ENCODE measurements around the gene ATP11C. TPM values are rescaled to one million over a fixed set of nuclear protein-coding genes. Genes with fewer than 3 reads are reported as not detected.

ATP11C gene
- polyA plus RNA-seq, 3 donors = 31.9 to 35.3 (median 32.0) TPM

- DNase-seq = no peak
Observed at GRCh38 chrX:139811942-139812629, 120.8 kb downstream of the ATP11C start.

- DNase-seq = no peak
Observed at GRCh38 chrX:139804482-139804881, 128.4 kb downstream of the ATP11C start.

GRCh38 chrX:139803224-139803623, 129.6 kb downstream of the ATP11C start:
- DNase-seq = no peak

- DNase-seq = no peak
Observed at GRCh38 chrX:139802048-139802447, 130.8 kb downstream of the ATP11C start.

- DNase-seq = no peak
Observed at GRCh38 chrX:139801397-139801813, 131.4 kb downstream of the ATP11C start.

- no peak for DNase-seq
Observed at GRCh38 chrX:139798701-139799100, 134.2 kb downstream of the ATP11C start.

GRCh38 chrX:139795196-139795595, 137.7 kb downstream of the ATP11C start:
- DNase-seq = no peak

- DNase-seq = no peak
Observed at GRCh38 chrX:139787601-139788000, 145.3 kb downstream of the ATP11C start.

- DNase-seq = no peak
Observed at GRCh38 chrX:139784807-139785206, 148.0 kb downstream of the ATP11C start.

GRCh38 chrX:139783959-139784358, 148.9 kb downstream of the ATP11C start:
- no peak for DNase-seq

GRCh38 chrX:139783030-139783429, 149.8 kb downstream of the ATP11C start:
- no peak for DNase-seq

GRCh38 chrX:139776599-139776998, 156.3 kb downstream of the ATP11C start:
- DNase-seq = no peak

GRCh38 chrX:139770366-139770765, 162.5 kb downstream of the ATP11C start:
- DNase-seq = no peak

- no peak for DNase-seq
Observed at GRCh38 chrX:139766545-139766983, 166.3 kb downstream of the ATP11C start.

- no peak for DNase-seq
Observed at GRCh38 chrX:139762400-139763183, 170.3 kb downstream of the ATP11C start.

GRCh38 chrX:139759637-139760036, 173.2 kb downstream of the ATP11C start:
- DNase-seq = peak; percentile 5

GRCh38 chrX:139758809-139759208, 174.0 kb downstream of the ATP11C start:
- no peak for DNase-seq

GRCh38 chrX:139758250-139758649, 174.6 kb downstream of the ATP11C start:
- no peak for DNase-seq

- DNase-seq = no peak
Observed at GRCh38 chrX:139751053-139751452, 181.8 kb downstream of the ATP11C start.

GRCh38 chrX:139750390-139750789, 182.5 kb downstream of the ATP11C start:
- DNase-seq = no peak

GRCh38 chrX:139739138-139739537, 193.7 kb downstream of the ATP11C start:
- no peak for DNase-seq

GRCh38 chrX:139738581-139738980, 194.3 kb downstream of the ATP11C start:
- no peak for DNase-seq

GRCh38 chrX:139736151-139736550, 196.7 kb downstream of the ATP11C start:
- DNase-seq = no peak
